CD8-positive, alpha-beta memory T cell (primary cell): Measurements from ENCODE around the gene UBE2QL1. TPM values are rescaled to one million over a fixed set of nuclear protein-coding genes. Genes with fewer than 3 reads are reported as not detected.

Experiments
- CTCF ChIA-PET: fragments of 350-600 bp; sonication (Branson Sonifier 250); formaldehyde crosslinking; loops from one replicate; lab custom pipeline; 2021; ENCODE audit warnings: antibody characterized with exemption; lab: Charles Lee
- POLR2A ChIA-PET: fragments of 350-600 bp; sonication (Branson Sonifier 250); formaldehyde crosslinking; loops from one replicate; lab custom pipeline; 2021; ENCODE audit warnings: antibody characterized with exemption; lab: Charles Lee
- DNase-seq, 5 donors: peaks; one replicate each; pipeline versions ENCODE4 v3.0.0 to v3.0.0-alpha.2; 2020 to 2022; ENCODE audit warnings: mixed read lengths in 1 of 5
- H3K27ac ChIP-seq: one replicate; pipeline ENCODE4 v1.7.0; 2013; ENCODE audit warnings: low read depth, mild to moderate bottlenecking, low read length, moderate library complexity
- H3K27me3 ChIP-seq: 2 replicates; pipeline ENCODE4 v1.7.0; 2013; ENCODE audit warnings: low read length, mild to moderate bottlenecking; ENCODE audit not compliant: insufficient read depth, poor library complexity, severe bottlenecking
- H3K36me3 ChIP-seq: 2 replicates; pipeline ENCODE4 v1.7.0; 2013; ENCODE audit warnings: mild to moderate bottlenecking, low read length, moderate library complexity; ENCODE audit not compliant: insufficient read depth
- H3K4me1 ChIP-seq: 2 replicates; pipeline ENCODE4 v1.7.0; 2013; ENCODE audit warnings: mild to moderate bottlenecking, low read length, moderate library complexity; ENCODE audit not compliant: insufficient read depth
- H3K4me3 ChIP-seq: 2 replicates; pipeline ENCODE4 v1.7.0; 2013; ENCODE audit warnings: mild to moderate bottlenecking, low read length
- H3K9me3 ChIP-seq: 2 replicates; pipeline ENCODE4 v1.7.0; 2013; ENCODE audit warnings: mild to moderate bottlenecking, low read length
- H3K27ac Mint-ChIP-seq, 8 donors: one replicate each; pipeline ENCODE4 v1.8.0; 2020 to 2021; ENCODE audit warnings: mixed read lengths in 8 of 8, mild to moderate bottlenecking in 6 of 8, inconsistent platforms in 3 of 8, moderate library complexity in 3 of 8
- H3K27me3 Mint-ChIP-seq, 2 donors: one replicate each; pipeline ENCODE4 v1.8.0; 2020 to 2021; ENCODE audit warnings: mixed read lengths in 2 of 2, mild to moderate bottlenecking in 1 of 2, moderate library complexity in 1 of 2
- H3K36me3 Mint-ChIP-seq, 3 donors: one replicate each; pipeline ENCODE4 v1.8.0; 2020 to 2021; ENCODE audit warnings: mixed read lengths in 3 of 3, inconsistent platforms in 1 of 3, mild to moderate bottlenecking in 1 of 3
- H3K4me1 Mint-ChIP-seq, 3 donors: one replicate each; pipeline ENCODE4 v1.8.0; 2020 to 2021; ENCODE audit warnings: mixed read lengths in 3 of 3, inconsistent platforms in 1 of 3, mild to moderate bottlenecking in 1 of 3
- H3K4me3 Mint-ChIP-seq, 7 donors: one replicate each; pipeline ENCODE4 v1.8.0; 2020 to 2021; ENCODE audit warnings: mixed read lengths in 7 of 7, mild to moderate bottlenecking in 6 of 7, moderate library complexity in 4 of 7, inconsistent platforms in 2 of 7
- H3K9me3 Mint-ChIP-seq, 5 donors: one replicate each; pipeline ENCODE4 v1.8.0; 2020 to 2022; ENCODE audit warnings: mixed read lengths in 5 of 5, mild to moderate bottlenecking in 3 of 5, moderate library complexity in 2 of 5, inconsistent platforms in 1 of 5
- polyA plus RNA-seq: library from polyadenylated mRNA; unstranded; fragments of 300-500 nt; fragmentation: Illumina TruSeq; gene quantifications from one replicate; pipeline ENCODE4 v1.2.3, GENCODE V29; 2021
- total RNA-seq, 2 experiments: library from RNA; stranded (reverse); gene quantifications; one replicate each; pipeline ENCODE4 v1.2.3, GENCODE V29; 2021

The UBE2QL1 gene
- total and polyA plus RNA-seq, 3 experiments from 2014 or later, result not detected

GRCh38 chr5:6446626-6447309 is 1.9 kb upstream of the UBE2QL1 start:
- no peak overlapping the region for H3K4me3 Mint-ChIP-seq
- DNase-seq, result no peak
- ChIA-PET POLR2A (no interaction called here), CTCF (no interaction called here)
- H3K9me3 Mint-ChIP-seq, result peaks cover 0 to 7% (median 0%) of the 10 kb centered on the region in 5 donors
- Histone ChIP-seq H3K27ac (no peak overlapping the region), H3K4me3 (no peak overlapping the region), H3K36me3 (no peaks in the 10 kb centered on the region), H3K27me3 (peaks cover 9% of the 10 kb centered on the region), H3K9me3 (no peaks in the 10 kb centered on the region), H3K4me1 (peaks cover 6% of the 10 kb centered on the region)
- peaks cover 33 to 64% of the 10 kb centered on the region in 2 donors for H3K27me3 Mint-ChIP-seq
- peaks cover 6 to 19% (median 18%) of the 10 kb centered on the region in 3 donors for H3K4me1 Mint-ChIP-seq
- H3K36me3 Mint-ChIP-seq, result no peaks in the 10 kb centered on the region
- no peak overlapping the region for H3K27ac Mint-ChIP-seq

- Mint-ChIP-seq H3K27ac (no peak overlapping the region), H3K4me1 (peaks cover 6 to 19% (median 18%) of the 10 kb centered on the region in 3 donors), H3K36me3 (no peaks in the 10 kb centered on the region), H3K9me3 (peaks cover 0 to 7% (median 0%) of the 10 kb centered on the region in 5 donors), H3K4me3 (no peak overlapping the region), H3K27me3 (peaks cover 35 to 65% of the 10 kb centered on the region in 2 donors)
- ChIA-PET POLR2A (no interaction called here), CTCF (no interaction called here)
- no peaks in the 10 kb centered on the region for H3K36me3 ChIP-seq
- H3K27ac ChIP-seq, result no peak overlapping the region
- no peak overlapping the region for H3K4me3 ChIP-seq
- no peaks in the 10 kb centered on the region for H3K9me3 ChIP-seq
- H3K4me1 ChIP-seq, result peaks cover 6% of the 10 kb centered on the region
- DNase-seq, result no peak
- peaks cover 11% of the 10 kb centered on the region for H3K27me3 ChIP-seq
These were observed 1.1 kb upstream of the UBE2QL1 start for GRCh38 chr5:6447384-6448140.

GRCh38 chr5:6448141-6448491 is 543 bp upstream of the UBE2QL1 start:
- DNase-seq, result no peak
- Mint-ChIP-seq H3K9me3 (peaks cover 0 to 7% (median 0%) of the 10 kb centered on the region in 5 donors), H3K4me1 (peaks cover 6 to 19% (median 18%) of the 10 kb centered on the region in 3 donors), H3K27ac (no peak overlapping the region), H3K27me3 (peaks cover 32 to 66% of the 10 kb centered on the region in 2 donors), H3K36me3 (no peaks in the 10 kb centered on the region), H3K4me3 (no peak overlapping the region)
- peaks cover 6% of the 10 kb centered on the region for H3K4me1 ChIP-seq
- no peaks in the 10 kb centered on the region for H3K9me3 ChIP-seq
- peaks cover 16% of the 10 kb centered on the region for H3K27me3 ChIP-seq
- CTCF ChIA-PET, result no interaction called here
- no peak overlapping the region for H3K27ac ChIP-seq
- POLR2A ChIA-PET, result no interaction called here
- H3K36me3 ChIP-seq, result no peaks in the 10 kb centered on the region
- H3K4me3 ChIP-seq, result no peak overlapping the region

- POLR2A ChIA-PET, result no interaction called here
- Histone ChIP-seq H3K9me3 (no peaks in the 10 kb centered on the region), H3K27ac (no peak overlapping the region), H3K36me3 (no peaks in the 10 kb centered on the region), H3K4me1 (peaks cover 6% of the 10 kb centered on the region), H3K27me3 (peaks cover 18% of the 10 kb centered on the region), H3K4me3 (no peak overlapping the region)
- H3K4me1 Mint-ChIP-seq, result peaks cover 6 to 19% (median 18%) of the 10 kb centered on the region in 3 donors
- CTCF ChIA-PET, result no interaction called here
- H3K4me3 Mint-ChIP-seq, result peak overlapping the region; percentile 54 to 84 (median 78)
- H3K9me3 Mint-ChIP-seq, result peaks cover 0 to 5% (median 0%) of the 10 kb centered on the region in 5 donors
- no peaks in the 10 kb centered on the region for H3K36me3 Mint-ChIP-seq
- DNase-seq, result no peak
- peaks cover 30 to 61% of the 10 kb centered on the region in 2 donors for H3K27me3 Mint-ChIP-seq
- H3K27ac Mint-ChIP-seq, result no peak overlapping the region
These were observed 953 bp downstream of the UBE2QL1 start for GRCh38 chr5:6449465-6450158.

- H3K4me3 Mint-ChIP-seq, result peak overlapping the region in 5 of 7 donors; percentile 24 to 57 (median 42)
- peaks cover 6 to 19% (median 18%) of the 10 kb centered on the region in 3 donors for H3K4me1 Mint-ChIP-seq
- Histone ChIP-seq H3K4me1 (peaks cover 6% of the 10 kb centered on the region), H3K27me3 (peaks cover 18% of the 10 kb centered on the region), H3K9me3 (no peaks in the 10 kb centered on the region), H3K4me3 (no peak overlapping the region), H3K36me3 (no peaks in the 10 kb centered on the region), H3K27ac (no peak overlapping the region)
- H3K27me3 Mint-ChIP-seq, result peaks cover 29 to 61% of the 10 kb centered on the region in 2 donors
- H3K27ac Mint-ChIP-seq, result no peak overlapping the region
- no peak for DNase-seq
- CTCF ChIA-PET, result no interaction called here
- H3K9me3 Mint-ChIP-seq, result peaks cover 0 to 5% (median 0%) of the 10 kb centered on the region in 5 donors
- H3K36me3 Mint-ChIP-seq, result no peaks in the 10 kb centered on the region
- POLR2A ChIA-PET, result no interaction called here
These were observed 1.7 kb downstream of the UBE2QL1 start for GRCh38 chr5:6450319-6450833.

GRCh38 chr5:6452622-6453504 is 4.2 kb downstream of the UBE2QL1 start:
- Histone ChIP-seq H3K9me3 (no peaks in the 10 kb centered on the region), H3K36me3 (no peaks in the 10 kb centered on the region), H3K4me1 (peaks cover 6% of the 10 kb centered on the region), H3K4me3 (no peak overlapping the region), H3K27me3 (peaks cover 18% of the 10 kb centered on the region), H3K27ac (no peak overlapping the region)
- peaks cover 0 to 5% (median 0%) of the 10 kb centered on the region in 5 donors for H3K9me3 Mint-ChIP-seq
- CTCF ChIA-PET, result no interaction called here
- H3K36me3 Mint-ChIP-seq, result no peaks in the 10 kb centered on the region
- H3K27ac Mint-ChIP-seq, result no peak overlapping the region
- no peak for DNase-seq
- POLR2A ChIA-PET, result no interaction called here
- peaks cover 6 to 19% (median 18%) of the 10 kb centered on the region in 3 donors for H3K4me1 Mint-ChIP-seq
- H3K4me3 Mint-ChIP-seq, result no peak overlapping the region
- peaks cover 35 to 74% of the 10 kb centered on the region in 2 donors for H3K27me3 Mint-ChIP-seq

GRCh38 chr5:6453937-6454560 is 5.4 kb downstream of the UBE2QL1 start:
- no peaks in the 10 kb centered on the region for H3K36me3 Mint-ChIP-seq
- peaks cover 0 to 5% (median 0%) of the 10 kb centered on the region in 5 donors for H3K9me3 Mint-ChIP-seq
- peaks cover 6% of the 10 kb centered on the region for H3K4me1 ChIP-seq
- no peak overlapping the region for H3K27ac Mint-ChIP-seq
- ChIA-PET CTCF (no interaction called here), POLR2A (no interaction called here)
- DNase-seq, result no peak
- H3K27ac ChIP-seq, result no peak overlapping the region
- H3K36me3 ChIP-seq, result no peaks in the 10 kb centered on the region
- H3K4me1 Mint-ChIP-seq, result peaks cover 6 to 18% (median 15%) of the 10 kb centered on the region in 3 donors
- peaks cover 18% of the 10 kb centered on the region for H3K27me3 ChIP-seq
- peaks cover 35 to 71% of the 10 kb centered on the region in 2 donors for H3K27me3 Mint-ChIP-seq
- no peak overlapping the region for H3K4me3 ChIP-seq
- H3K9me3 ChIP-seq, result no peaks in the 10 kb centered on the region
- H3K4me3 Mint-ChIP-seq, result no peak overlapping the region
